ENCODE data around the gene PIGM. TPM values are rescaled to one million over a fixed set of nuclear protein-coding genes. Genes with fewer than 3 reads are reported as not detected.

Gene PIGM
- total and polyA plus RNA-seq, 2 of the 13 experiments (the other 11 are each of a cell fraction or from before 2014, with no cell fraction given): 3.4 to 4.6 TPM

GRCh38 chr1:160047111-160047991, 15.6 kb upstream of the PIGM start (continued):
- TF ChIP-seq ZNF142 (CRISPR knock-in tag; IDR thresholded peaks at IDR 0.05): no peak
- no peak for TF ChIP-seq ZNF556 (CRISPR knock-in tag; IDR thresholded peaks at IDR 0.05; ENCODE audit: borderline replicate concordance)
- TF ChIP-seq, protein P1, sequence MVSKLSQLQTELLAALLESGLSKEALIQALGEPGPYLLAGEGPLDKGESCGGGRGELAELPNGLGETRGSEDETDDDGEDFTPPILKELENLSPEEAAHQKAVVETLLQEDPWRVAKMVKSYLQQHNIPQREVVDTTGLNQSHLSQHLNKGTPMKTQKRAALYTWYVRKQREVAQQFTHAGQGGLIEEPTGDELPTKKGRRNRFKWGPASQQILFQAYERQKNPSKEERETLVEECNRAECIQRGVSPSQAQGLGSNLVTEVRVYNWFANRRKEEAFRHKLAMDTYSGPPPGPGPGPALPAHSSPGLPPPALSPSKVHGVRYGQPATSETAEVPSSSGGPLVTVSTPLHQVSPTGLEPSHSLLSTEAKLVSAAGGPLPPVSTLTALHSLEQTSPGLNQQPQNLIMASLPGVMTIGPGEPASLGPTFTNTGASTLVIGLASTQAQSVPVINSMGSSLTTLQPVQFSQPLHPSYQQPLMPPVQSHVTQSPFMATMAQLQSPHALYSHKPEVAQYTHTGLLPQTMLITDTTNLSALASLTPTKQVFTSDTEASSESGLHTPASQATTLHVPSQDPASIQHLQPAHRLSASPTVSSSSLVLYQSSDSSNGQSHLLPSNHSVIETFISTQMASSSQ (IDR thresholded peaks at IDR 0.05; ENCODE audit: low read depth): no peak
- TF ChIP-seq, protein P1 (CRISPR knock-in tag; IDR thresholded peaks at IDR 0.05; ENCODE audit: borderline replicate concordance): no peak
- no peak for TF ChIP-seq SMAD1 (CRISPR knock-in tag; IDR thresholded peaks at IDR 0.05; ENCODE audit: borderline replicate concordance, low read depth)
- no peak for TF ChIP-seq NFYC (CRISPR knock-in tag; IDR thresholded peaks at IDR 0.05)
- peak; percentile 29 for TF ChIP-seq ZNF18 (CRISPR knock-in tag; IDR thresholded peaks at IDR 0.05; ENCODE audit: insufficient replicate concordance)
- TF ChIP-seq ATM (IDR thresholded peaks at IDR 0.05; ENCODE audit: borderline replicate concordance): no peak
- TF ChIP-seq ZFP62 (CRISPR knock-in tag; IDR thresholded peaks at IDR 0.05): no peak
- no peak for TF ChIP-seq ZNF232 (CRISPR knock-in tag; IDR thresholded peaks at IDR 0.05; ENCODE audit: borderline replicate concordance)
- no peak for TF ChIP-seq RAD21 (CRISPR knock-in tag; IDR thresholded peaks at IDR 0.05)
- no peak for TF ChIP-seq POLR2AphosphoS5 (IDR thresholded peaks at IDR 0.05; ENCODE audit: low read depth, low read length)
- no peak for TF ChIP-seq TFDP1 (CRISPR knock-in tag; IDR thresholded peaks at IDR 0.05; ENCODE audit: borderline replicate concordance)
- TF ChIP-seq, protein P2, sequence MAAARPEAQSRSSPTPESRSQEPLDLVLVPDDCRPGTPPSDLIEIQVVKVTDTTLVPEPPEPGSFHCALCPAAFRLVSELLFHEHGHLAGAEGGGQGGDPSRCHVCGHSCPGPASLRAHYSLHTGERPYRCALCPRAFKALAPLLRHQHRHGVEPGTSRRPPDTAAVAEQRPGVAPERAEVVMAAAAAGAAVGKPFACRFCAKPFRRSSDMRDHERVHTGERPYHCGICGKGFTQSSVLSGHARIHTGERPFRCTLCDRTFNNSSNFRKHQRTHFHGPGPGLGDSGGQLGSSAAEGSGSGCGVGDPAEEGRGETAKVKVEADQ (CRISPR knock-in tag; IDR thresholded peaks at IDR 0.05; ENCODE audit: borderline replicate concordance): no peak
